DMS 273 (cell line): ENCODE results near the gene OR51E1.

Experiments used
- DNase-seq: peaks from one replicate; lab custom pipeline; 2025; ENCODE audit not compliant: unreplicated experiment; lab: John Stamatoyannopoulos, UW

OR51E1 gene, protein sequence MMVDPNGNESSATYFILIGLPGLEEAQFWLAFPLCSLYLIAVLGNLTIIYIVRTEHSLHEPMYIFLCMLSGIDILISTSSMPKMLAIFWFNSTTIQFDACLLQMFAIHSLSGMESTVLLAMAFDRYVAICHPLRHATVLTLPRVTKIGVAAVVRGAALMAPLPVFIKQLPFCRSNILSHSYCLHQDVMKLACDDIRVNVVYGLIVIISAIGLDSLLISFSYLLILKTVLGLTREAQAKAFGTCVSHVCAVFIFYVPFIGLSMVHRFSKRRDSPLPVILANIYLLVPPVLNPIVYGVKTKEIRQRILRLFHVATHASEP

DNA sequence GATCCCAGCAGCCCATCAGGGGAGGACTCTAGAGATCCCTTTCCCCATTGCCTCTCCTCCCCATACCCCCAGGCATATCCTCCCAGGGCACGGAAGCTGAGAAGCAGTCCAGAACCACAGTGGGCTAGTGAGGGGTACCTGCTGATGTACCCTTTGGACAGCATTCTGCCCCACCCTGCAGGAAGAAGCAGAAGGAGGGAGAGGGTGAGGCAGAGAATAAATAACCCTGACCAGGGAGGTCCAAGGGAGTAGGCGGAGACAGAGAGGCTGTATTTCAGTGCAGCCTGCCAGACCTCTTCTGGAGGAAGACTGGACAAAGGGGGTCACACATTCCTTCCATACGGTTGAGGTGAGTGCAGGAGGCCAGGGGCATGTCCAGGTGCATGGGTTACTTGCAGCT, at the start of gene OR51E1:
OR51E1 (plus strand) TSS at position 301 of the 400 bp plus-strand sequence. CDS start 8,545 bp downstream, outside the sequence.
- DNase-seq = no peak

DNA sequence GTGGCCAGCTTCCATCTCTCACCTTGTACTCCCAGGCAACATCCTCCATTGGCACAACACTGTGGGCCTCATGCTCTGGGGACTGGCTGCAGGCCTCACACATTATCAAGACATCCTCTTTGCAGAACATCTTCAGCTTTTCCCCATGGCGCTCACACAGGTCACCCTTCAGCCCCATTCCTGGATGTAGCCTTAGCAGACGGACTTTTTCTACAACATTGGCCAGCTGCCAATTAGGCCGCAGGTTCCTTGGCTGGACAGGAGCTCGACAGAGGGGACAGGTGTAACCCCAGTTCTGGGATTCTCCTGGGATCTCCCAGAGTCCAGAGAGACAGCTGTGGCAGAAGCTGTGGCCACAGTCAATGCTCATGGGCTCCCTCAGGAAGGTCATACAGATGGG, 38.7 kb upstream of the OR51E1 start:
- DNase-seq = no peak

DNA sequence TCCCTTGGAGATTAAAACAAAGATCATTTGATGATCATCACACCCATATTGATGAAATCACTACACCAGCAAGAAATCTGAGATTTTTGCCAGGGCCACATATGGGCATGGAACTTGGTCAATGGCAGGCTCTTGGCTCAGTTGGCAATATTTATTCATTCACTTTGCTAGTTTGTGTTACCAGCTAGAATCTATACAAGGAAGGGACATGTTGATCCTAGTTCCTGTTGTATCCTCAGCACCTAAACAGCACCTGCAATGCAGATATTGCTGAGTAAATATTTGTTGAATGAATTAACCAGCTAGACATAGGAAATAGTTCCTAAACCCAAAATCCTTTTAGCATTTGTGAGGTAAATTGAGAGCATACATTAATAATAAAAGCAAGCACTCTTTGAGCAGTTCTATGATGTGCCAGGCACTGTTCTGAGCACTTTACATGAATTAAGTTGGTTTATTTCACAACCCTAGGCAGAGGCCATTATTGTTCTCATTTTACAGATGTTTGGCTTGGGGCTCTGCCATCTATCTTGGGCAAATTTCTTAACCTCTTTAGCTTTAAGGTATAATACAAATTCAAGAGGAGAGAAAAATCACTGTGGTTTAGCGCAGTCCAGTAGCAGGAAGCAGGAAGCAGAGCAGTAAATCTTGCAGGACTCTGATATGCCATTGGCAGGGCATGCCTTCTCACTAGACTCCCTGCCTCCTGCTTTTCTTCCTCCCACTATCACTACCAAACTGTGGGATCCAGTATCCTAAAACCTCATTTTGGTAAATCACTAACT, 37.4 kb upstream of the OR51E1 start:
- DNase-seq = no peak

DNA sequence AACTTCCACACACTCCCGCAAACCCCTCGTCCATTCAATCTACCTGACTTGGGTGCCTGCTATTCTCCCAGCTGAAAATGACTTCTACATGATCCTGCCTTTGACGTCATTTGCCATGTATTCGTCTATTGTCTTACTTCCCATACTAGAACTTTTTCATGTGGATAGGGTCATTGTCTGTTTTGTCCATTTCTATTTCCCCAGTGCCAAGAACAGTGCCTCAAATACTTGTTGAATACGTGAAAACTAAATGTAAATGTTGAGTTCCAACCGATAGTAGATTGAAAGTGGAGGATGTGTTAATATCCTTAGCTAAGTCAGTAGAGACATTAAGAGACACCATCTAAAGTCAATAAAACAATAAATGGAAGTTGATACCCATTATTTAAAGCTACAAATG, 36.7 kb upstream of the OR51E1 start:
- DNase-seq = no peak

DNA sequence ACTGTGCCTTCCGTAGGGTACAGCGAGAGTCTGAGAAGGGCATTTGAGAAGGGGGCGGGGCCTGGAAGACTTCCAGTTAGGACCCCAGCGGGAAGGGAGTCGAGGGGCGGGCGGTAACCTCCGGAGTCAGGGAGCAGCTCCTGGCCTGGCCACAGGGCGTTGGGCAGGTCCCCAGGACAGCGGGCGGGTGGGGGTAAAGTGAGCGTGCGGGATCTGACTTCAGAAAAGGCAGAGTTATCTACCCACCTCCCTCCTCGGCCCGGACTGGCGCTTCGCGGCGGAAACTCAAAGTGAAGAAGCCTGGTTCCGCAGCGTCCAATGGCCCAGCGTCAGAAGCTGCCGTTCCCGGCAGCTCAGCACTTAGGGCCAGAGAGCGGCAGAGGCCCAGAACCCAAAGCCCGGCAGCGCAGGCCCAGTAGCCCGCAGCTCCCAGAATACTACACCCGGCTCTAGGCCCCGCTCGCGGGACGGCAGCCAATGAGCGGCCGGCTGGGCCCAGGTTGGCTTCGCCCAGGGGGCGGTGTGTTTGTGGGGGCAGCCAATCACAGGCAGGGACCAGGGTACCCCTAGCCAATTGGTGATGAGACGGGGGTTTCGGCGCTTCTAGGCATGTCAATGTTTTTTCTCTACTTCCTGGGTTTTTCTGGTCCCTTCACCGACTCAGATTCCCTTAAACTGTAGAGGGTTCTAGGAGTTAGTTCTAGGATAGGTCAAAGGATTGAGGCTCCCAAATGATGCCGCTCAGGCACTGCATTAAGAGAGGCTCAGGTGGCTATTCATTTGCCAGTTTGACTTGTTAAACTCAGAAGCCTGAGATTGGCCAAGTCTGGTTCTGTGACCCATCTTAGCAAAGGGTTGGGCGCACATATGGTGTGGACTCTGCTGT, 35.8 kb upstream of the OR51E1 start, which contains the start of gene TRIM68:
TRIM68 (minus strand) TSS at position 451 of the 886 bp plus-strand sequence. CDS start 2,727 bp downstream, outside the sequence.
- DNase-seq = peak; percentile 95

DNA sequence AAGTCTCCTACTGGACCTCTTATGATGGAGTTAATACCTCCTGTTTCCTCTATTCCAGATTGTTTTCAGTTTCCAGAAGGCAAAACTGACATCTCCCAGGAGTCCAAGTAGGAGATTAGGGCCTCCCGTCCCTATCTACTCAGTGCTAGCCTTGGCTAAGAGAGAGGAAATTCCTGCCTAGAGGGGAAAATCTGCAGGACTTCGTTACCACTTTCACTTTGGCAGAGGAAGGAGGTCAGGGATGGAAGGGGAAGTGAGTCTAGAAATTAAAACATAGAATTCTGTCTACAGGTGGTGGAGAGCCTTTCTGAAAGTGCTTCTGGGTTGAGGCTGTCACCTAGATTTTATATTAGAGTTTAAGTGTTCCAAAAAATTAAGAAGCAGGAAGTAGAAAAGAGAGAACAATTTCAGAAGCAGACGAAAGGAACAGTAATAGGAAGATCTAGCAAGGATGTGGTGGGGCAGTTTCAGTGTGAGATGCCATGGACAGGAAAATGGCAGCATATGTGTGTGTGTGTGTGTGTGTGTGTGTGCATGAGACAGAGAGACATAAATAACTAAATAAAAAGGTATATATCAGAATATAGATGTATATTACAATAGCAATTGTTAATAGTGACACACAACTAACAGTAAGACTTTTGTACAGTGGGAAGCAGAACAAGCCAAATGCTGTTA, 33.4 kb upstream of the OR51E1 start:
- DNase-seq = no peak

DNA sequence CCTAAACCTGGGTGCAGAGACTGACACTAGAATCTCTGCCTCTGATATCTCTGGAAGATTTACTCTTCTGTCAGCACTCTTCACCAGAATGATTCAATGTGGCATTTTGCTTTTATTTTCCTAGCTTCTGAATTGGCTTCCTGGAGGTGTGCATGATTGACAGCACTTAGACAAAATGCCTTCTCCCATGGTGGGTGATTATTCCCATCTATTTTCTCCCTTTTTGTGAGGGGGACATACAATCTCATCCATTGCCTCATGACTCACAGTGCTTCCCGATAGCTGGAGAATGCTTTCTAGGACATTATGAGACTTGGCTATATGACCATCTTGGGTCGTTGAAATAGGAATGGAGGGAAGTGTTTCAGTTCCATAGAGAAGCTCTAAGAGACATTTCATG, 31.8 kb upstream of the OR51E1 start:
- DNase-seq = no peak

DNA sequence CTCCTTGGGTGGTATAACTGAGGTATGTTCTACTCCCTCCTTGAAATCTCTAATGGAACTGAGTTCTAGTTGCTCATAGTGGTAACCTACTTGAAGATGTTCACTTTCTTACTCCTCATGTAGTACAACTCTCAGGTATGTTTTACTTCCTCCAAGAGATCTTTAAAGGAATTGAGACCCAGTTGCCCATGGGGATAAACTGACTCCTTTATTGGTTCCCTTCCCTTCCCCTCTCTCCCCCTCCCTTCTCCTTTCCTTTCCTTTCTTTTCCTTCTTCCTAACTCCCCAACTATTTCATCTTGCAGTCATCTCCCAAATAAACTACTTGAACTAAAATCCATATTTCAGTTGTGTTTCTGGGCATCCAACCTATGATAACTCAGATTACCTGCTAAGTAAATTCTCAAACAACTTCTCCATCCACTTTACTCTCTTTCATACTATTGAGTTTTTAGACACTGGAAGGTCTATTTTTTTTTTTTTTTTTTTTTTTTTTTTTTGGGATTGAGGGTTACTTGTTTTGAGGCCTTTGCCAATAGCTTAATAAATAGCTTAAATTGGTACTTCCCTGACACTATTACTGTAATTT, 27.8 kb upstream of the OR51E1 start:
- DNase-seq = no peak

DNA sequence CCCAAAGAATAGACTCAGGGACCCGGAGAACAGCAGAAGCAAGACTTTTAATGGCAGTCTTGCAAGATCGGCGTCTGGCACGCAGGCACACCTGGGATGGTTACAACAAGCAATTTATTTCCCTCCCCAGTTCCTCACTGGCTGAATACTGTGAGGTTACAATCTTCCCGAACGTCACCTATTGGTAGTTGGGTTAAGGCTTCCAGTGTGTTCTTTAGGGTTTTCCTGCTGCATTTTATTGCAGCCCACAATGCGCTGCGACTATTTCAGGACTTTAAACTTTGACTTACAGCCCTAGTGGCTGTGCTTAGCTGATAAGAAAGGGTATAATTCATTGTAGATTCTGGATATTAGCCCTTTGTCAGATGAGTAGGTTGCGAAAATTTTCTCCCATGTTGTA, 24.3 kb upstream of the OR51E1 start:
- DNase-seq = no peak

DNA sequence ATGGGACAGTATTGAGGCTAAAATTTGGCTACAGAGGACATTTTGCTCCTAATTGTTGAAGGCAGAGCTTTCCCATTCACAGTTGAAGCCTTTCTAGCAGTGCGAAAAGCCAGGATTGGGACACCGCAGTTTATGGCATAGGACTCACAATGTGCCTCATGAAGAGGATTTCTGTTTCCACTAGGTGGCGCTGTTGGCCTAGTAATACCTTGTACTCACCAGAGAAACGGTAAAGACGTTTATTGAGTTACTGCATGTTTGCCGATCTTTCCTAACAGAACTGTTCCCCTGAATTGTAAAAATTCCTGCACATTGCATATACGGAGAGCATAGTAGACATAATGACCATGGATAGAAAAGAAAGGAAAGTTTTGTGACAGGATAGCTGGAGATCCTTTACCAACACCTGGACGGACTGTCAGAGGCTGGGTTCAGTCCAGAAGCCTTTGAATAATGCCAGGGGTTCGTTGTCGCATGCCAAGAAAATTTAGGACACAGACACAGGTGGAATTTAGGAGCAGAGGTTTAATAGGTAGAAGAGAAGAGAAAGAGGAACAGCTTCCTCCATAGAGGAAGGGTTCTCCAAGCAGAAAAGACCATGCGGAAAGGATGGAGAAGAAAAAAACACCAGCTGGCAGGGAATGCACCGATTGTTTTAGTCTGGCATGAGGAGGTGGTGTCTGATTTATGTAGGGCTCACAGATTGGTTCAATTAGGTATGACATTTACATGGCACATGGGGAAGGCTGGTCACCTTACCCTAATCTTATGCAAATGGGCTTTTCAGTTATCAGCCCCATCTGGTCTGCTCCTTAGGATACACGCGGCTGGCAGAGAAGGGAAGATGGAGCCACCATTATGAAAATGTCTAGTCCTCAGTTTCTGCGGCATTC, 17.3 kb upstream of the OR51E1 start:
- DNase-seq = peak; percentile 86

DNA sequence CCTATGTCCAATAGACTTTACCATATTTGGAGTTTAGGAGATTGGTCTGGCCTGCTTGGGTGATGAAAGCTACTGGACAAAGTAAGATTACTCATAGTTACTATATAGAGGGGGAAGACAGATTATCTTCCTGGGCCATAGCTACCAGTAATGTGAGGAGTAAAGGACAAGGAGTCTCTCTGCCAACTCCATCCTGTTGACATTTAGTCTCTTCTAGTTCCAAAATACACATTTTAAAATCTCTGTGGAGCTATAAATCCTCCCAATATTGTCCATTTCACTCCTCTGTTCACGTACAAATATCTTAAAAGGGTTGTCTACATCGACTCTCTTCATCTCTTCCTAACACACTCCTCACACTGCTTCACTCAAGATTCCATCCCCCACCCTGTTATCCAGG, 7.6 kb upstream of the OR51E1 start:
- no peak for DNase-seq

DNA sequence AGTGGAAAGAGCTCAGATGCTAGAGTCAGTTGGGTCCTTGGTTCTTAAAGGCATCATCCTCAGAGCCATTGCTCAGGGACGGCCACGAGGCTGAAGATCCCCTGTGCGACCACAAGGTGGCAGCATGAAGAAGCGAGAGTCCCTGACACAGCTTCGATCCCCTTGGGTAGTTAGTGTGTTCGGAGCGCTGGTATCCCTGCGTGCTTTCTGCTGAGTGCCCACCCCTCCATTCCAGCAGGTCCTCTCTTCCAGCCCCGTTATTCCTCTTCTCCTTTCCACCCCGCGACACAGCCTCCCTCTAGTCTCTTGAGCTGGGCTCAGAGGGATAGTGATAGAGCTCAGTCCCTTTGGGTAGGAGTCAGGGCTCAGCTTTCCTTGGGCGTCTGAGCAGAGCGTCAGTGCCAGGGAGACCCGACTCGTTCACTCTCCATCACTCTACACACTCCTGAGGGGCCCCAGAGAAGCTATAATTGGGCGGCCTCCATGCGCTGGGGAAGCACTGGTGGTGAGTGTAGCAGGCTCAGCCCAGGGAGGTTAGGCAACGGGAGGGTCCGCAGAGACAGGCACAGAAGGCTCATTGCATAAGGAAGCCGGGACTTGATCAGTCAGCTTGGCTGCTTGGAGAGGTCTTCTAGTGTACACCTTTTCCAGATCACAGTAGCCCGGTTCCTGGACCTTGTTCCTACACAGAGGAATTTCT, 6.7 kb upstream of the OR51E1 start, which contains the start of gene OR51D1:
OR51D1 (plus strand) TSS at position 516 of the 700 bp plus-strand sequence. CDS start 2,314 bp downstream, outside the sequence.
- peak; percentile 67 for DNase-seq

DNA sequence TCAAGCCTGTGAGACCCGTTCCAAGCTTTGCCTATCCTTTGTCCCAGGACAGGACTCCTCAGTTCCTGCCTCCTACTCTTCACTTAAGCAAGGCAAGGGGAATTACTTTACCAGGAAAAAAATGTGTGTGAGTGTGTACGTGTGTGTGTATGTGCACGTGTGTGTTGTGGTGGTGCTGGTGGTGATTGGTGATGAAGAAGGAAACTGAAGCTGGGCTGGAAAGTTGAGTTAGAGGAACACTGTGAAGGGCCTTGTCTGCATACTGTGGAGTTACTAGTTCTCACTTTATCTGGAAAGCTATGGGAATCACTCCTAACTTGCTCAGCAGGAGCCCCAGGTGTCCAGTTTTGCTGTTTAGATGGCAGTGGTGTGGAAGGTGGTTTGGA, 6.1 kb upstream of the OR51E1 start:
- no peak for DNase-seq

DNA sequence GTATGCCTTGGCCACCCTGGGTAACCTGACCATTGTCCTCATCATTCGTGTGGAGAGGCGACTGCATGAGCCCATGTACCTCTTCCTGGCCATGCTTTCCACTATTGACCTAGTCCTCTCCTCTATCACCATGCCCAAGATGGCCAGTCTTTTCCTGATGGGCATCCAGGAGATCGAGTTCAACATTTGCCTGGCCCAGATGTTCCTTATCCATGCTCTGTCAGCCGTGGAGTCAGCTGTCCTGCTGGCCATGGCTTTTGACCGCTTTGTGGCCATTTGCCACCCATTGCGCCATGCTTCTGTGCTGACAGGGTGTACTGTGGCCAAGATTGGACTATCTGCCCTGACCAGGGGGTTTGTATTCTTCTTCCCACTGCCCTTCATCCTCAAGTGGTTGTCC, 3.9 kb upstream of the OR51E1 start:
- no peak for DNase-seq

DNA sequence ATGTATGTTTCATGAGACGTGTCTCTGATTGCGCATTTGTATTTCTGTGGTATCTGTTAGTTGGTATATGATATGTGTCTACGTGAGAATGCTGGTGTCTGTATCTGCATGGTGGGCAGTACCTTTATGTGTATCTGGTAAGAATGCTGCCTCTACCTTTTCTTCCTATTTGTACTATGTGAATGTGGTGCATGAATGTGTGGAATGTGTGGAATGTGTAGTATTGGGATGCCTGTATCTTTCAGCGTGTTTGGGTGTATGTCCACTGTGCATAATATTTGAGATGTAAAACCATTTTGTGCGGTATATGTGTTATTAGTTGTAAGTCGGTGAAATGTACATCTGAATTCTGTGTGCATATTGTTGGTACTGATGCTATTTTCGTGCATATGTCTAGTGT, 2.3 kb upstream of the OR51E1 start:
- no peak for DNase-seq

DNA sequence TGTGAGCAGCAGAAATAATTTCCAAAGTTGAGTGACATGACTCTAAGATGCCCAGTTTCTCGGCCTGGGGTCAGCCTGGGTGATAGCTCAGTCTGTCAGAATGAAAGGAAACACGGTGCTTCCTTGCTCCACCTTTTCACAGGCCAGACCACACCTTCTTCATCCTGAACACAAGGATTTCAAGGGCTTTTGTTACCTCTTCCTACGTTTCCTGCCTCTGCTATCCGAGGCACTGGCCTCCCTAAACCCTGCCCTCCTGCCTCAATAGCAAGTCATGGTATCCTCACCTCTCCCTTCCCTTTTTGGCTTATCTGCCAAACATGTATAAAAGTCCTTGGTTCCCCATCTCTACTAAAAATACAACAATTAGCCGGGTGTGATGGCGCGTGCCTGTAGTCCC, 1.7 kb upstream of the OR51E1 start:
- DNase-seq = no peak

DNA sequence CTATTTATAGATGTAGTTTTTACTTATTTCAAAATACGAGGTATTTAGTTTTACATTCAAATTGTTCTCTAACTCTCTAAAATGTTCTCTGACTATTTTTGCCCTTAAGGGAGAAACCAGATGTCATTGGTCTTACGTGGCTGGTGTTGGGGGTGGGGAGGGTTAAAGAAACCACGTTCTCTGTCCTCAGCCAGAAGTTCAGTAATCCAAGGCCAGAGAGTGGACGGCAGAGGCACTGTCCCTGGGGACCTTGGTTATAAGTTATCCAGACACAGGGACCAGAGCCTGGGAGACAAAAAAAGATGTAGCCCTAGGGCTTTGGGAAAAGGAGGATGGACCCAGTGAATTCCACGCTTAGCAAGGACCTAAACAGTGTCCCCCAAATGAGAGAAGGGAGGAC, 706 bp upstream of the OR51E1 start:
- DNase-seq = no peak

DNA sequence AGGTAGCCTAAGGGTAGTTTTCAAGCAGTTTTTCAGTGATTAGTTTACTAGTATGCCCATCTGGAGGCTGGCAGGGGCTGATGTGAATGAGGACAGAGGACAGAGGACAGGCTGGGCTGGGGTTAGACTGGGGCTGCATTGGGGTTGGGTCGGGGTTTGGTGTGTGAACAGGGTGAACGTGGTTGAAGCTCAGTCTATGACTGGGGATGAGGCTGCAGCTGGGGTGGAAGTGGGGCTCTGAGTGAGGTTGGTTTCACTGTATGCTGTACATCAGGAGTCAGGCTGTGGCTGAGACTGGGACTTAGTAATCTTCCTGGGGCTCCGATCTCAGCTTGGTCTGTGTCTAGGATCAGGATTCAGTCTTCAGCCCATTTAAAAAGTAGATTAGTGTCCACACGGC, 451 bp downstream of the OR51E1 start:
- DNase-seq = no peak

DNA sequence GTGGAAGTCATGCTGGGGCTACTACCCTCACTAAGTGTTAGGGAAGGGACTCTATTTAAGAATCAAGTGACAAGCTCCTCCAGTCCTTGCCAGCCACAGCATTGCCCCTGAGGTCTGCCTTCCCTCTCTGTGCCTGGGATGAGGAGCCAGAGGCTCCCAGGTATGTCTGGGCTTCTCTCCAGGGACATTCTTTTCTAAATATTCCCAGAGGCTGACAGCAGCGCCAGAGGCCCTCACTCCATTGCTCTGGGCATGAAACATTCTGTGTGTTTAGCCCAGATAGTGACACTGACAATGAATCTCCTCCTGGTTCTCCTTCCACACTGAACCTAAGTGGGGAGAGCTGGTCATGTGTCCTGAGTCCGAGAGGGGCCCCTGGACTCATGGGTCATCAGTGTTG, 2.2 kb downstream of the OR51E1 start:
- no peak for DNase-seq
